ENCODE results near the gene MRPL51. TPM values are rescaled to one million over a fixed set of nuclear protein-coding genes. Genes with fewer than 3 reads are reported as not detected.

MRPL51 gene
- total RNA-seq, 1 donor from 2014 or later: 132 TPM

- DNase-seq (ENCODE audit: low read depth, low spot score): no peak
Observed at GRCh38 chr12:6462234-6462995, 30.6 kb downstream of the MRPL51 start.

- DNase-seq (ENCODE audit: low read depth, low spot score): no peak
Observed at GRCh38 chr12:6461401-6462233, 31.4 kb downstream of the MRPL51 start.

DNA sequence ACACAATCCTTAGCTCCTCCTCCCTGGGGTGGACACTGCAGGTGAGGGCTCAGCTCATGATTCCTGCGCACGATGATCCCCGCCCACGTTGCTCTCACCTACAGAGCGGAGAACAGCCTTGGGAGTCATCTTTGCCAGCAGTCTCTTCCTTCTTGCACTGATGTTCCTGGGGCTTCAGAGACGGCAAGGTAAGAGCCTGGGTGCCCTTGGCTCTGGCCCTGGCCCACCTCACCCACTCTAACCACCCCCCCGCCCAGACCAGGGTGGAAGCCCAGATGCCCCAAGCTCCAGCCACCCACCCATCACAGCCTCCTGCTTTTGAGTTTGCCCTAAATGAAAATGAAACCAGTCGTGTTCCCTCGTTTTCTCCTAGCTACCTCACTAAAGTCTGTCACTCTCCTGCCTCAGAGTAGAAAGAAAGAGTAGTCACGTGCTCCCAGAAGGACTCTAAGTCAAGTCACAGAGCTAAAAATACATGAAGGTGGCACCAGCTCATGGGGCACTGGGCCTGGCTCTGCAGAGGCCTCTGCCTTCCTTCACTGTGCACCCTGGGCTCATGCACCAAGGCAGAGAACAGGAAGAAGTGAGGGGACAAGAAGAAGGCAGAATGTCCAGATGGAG, 32.2 kb downstream of the MRPL51 start:
- DNase-seq (ENCODE audit: low read depth, low spot score): no peak

GRCh38 chr12:6459004-6459337, 34.1 kb downstream of the MRPL51 start:
- no peak for DNase-seq (ENCODE audit: low read depth, low spot score)

DNA sequence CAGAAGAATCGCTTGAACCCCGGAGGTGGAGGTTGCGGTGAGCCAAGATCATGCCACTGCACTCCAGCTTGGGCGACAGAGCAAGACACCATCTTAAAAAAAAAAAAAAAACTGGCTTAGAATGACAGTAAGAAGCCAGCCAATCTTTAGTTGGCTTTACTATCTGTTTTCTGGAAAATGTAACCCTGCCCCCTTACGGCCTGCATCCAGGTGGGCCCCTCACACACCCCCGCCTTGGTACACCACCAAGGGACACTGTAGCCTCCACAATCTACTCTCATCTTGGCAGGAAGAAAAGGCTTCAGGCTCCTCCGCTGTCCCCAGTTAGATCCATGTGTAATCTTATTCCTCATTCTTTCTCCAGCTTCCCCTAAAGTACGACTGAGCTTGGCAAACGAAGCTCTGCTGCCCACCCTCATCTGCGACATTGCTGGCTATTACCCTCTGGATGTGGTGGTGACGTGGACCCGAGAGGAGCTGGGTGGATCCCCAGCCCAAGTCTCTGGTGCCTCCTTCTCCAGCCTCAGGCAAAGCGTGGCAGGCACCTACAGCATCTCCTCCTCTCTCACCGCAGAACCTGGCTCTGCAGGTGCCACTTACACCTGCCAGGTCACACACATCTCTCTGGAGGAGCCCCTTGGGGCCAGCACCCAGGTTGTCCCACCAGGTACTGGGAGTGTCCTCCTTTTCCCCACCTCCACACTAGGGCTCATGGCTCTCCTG, 34.6 kb downstream of the MRPL51 start:
- DNase-seq (ENCODE audit: low read depth, low spot score): no peak

GRCh38 chr12:6457220-6457945, 35.7 kb downstream of the MRPL51 start:
- no peak for DNase-seq (ENCODE audit: low read depth, low spot score)

DNA sequence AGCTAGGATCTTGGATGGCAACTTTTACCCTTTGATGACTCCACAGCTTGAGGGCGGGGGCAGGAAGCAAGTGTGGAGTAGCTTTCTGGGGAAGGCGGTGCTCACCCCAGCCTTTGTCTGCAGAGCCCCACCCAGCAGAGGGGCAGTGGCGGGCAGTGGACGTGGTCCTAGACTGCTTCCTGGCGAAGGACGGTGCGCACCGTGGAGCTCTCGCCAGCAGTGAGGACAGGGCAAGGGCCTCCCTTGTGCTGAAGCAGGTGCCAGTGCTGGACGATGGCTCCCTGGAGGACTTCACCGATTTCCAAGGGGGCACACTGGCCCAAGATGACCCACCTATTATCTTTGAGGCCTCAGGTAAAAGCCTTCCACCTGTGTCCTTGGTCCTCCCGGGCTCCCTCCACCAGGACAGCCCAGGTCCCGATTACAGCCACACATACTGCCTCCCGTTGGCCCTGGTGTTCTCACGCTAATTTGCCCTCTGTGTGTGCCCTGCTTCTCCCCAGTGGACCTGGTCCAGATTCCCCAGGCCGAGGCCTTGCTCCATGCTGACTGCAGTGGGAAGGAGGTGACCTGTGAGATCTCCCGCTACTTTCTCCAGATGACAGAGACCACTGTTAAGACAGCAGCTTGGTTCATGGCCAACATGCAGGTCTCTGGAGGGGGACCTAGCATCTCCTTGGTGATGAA, 40.0 kb downstream of the MRPL51 start:
- no peak for DNase-seq (ENCODE audit: low read depth, low spot score)

- DNase-seq (ENCODE audit: low read depth, low spot score): no peak
Observed at GRCh38 chr12:6452245-6452943, 40.7 kb downstream of the MRPL51 start.

DNA sequence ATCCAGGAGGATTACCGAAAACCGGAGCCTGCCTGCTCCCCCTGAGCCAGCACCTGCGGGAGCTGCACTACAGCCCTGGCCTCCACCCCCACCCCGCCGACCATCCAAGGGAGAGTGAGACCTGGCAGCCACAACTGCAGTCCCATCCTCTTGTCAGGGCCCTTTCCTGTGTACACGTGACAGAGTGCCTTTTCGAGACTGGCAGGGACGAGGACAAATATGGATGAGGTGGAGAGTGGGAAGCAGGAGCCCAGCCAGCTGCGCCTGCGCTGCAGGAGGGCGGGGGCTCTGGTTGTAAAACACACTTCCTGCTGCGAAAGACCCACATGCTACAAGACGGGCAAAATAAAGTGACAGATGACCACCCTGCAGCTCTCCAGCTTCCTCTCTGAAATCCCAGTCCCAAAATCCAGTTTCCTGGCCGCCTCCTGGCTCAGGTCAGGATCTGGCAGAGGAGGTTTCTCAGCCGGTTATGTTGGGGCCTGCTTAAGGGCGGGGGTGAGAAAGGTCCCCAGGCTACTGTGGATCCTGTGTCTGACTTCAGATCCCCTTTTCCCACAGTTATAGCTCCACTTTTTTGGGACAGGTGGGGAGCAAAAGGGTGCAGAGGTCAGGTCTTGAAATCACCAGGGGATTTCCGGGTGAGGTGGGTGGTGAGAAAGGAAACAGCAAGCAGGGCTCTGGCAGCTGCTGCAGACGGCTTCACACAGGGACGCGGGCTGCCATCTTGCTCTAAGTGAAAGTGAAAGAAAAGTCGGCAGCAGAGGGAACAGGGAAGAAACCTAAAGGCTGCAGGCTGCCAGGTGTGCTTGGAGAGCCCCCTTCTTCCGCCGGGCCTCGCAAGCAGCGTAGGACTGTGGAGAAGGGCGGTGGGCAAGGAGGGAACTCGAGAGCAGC, 41.5 kb downstream of the MRPL51 start, which contains the start of gene TAPBPL:
TAPBPL (plus strand) TSS at position 695 of the 897 bp plus-strand sequence. CDS start 207 bp downstream, outside the sequence.
- peak; percentile 39 for DNase-seq (ENCODE audit: low read depth, low spot score)

- no peak for DNase-seq (ENCODE audit: low read depth, low spot score)
Observed at GRCh38 chr12:6450869-6451347, 42.2 kb downstream of the MRPL51 start.

DNA sequence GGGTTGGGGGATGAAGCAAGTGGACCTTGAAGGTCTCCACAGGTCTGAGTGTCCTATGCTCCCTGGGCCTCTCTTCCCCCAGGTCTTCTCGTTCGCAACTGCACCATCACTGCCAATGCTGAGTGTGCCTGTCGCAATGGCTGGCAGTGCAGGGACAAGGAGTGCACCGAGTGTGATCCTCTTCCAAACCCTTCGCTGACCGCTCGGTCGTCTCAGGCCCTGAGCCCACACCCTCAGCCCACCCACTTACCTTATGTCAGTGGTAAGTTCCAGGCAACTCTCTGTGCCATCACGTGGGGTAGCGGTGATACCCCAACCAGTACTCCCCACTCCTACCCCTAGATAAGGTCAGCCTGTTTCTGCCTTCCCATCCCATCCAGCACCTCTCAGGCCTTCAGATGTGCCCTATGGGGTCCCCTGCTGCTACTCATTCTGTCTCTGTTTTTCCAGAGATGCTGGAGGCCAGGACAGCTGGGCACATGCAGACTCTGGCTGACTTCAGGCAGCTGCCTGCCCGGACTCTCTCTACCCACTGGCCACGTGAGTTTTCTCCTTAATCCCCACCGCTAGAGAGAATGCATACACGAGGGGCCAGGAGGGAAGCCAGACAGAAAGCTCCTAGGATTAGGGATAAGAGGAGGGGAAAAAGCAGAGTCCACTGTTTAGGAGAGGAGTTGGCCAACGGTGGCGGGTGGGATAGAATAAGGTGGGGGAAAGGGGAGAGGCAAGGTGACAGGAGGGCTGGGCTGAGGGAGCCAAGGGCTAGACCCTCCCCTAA, 42.8 kb downstream of the MRPL51 start:
- no peak for DNase-seq (ENCODE audit: low read depth, low spot score)

DNA sequence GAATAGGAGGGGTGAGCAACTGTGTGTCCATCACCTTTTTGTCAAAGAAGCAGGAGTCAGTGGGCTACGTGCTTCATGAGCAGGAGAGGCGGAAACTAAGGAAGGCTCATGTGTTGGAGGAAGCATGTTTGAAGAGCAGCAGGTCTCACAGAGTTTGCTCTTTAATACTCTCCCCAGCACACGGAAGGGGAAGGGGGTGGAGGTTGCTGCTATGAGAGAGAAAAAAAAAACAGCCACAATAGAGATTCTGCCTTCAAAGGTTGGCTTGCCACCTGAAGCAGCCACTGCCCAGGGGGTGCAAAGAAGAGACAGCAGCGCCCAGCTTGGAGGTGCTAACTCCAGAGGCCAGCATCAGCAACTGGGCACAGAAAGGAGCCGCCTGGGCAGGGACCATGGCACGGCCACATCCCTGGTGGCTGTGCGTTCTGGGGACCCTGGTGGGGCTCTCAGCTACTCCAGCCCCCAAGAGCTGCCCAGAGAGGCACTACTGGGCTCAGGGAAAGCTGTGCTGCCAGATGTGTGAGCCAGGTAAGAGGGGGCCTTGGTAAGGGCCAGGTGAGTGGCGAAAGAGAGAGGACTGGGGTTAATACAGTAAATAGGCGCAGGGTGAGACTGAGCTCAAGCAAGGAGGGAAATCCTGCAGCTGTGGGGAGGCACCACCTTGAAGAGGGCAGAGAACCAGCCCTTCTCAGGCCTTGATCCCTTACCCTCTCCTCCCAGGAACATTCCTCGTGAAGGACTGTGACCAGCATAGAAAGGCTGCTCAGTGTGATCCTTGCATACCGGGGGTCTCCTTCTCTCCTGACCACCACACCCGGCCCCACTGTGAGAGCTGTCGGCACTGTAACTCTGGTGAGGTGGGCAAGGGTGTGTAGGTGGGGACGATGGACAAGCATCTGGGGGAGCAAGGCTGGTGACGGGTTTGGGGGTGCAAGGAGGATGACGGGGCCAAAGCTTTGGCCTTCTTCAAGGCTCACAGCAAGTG, 48.1 kb downstream of the MRPL51 start, which contains the start of gene CD27:
CD27 (plus strand) TSS at position 252 of the 985 bp plus-strand sequence; CDS start at position 393, 141 bp downstream.
- no peak for DNase-seq (ENCODE audit: low read depth, low spot score)

DNA sequence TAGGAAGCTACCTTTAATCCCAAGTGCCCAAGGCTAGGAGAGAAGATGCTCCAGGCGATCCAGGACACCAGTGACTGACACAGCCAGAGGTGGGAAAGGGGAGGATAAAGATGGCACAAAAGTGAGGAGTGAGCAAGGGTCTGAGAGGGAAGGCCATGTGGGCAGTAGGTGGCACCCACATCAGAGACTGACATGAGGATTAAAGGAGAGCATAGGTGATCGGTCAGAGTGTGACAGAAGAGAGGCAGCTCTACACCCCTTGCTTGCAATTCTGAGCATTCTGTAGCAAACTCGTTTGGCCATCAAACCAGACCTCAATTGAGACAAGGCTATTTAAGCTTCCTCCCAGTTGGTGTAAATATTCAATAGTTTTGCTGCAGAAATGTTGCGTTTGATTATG, 49.0 kb downstream of the MRPL51 start:
- DNase-seq (ENCODE audit: low read depth, low spot score): no peak

DNA sequence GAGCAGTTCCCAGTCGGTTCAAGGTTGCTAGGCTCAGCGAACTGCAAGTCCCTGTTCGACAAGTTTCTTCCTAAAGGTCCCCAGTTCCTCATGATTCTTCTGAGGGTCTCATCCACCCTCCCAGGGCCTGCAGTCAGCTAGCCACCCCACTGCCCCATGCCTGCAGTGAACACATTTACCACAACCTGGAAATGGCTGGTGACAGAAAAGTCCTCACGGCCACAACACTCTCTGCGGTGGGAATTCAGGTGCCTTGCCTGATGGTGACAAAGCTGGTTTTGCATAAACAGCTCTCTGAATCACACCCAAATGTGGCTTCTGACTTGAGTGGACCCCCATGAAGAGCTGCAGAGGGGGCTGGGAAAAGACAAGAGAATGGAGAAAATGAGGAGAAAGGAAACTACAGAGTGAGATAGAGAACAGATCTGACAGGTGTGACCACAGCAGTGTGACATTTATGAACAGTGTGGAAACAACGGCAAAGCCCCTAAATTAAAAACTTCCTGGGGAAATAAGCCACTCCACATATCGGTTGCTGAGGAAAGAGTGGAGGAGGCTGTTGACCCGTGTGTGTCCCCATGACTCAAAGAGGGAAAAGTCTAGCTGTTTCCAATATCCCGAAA, 49.6 kb downstream of the MRPL51 start:
- DNase-seq (ENCODE audit: low read depth, low spot score): no peak

GRCh38 chr12:6442836-6443235, 50.2 kb downstream of the MRPL51 start:
- no peak for DNase-seq (ENCODE audit: low read depth, low spot score)

All from pulmonary artery endothelial cell (primary cell).